ENCODE data around the gene PTPN13.

The PTPN13 gene

GRCh38 chr4:86818841-86819240 is 224.7 kb downstream of the PTPN13 start:
- DNase-seq (ENCODE audit: low spot score): no peak

GRCh38 chr4:86819561-86819960 is 225.4 kb downstream of the PTPN13 start:
- no peak for DNase-seq (ENCODE audit: low spot score)

- DNase-seq (ENCODE audit: low spot score): no peak
Observed at GRCh38 chr4:86821151-86821550, 227.0 kb downstream of the PTPN13 start.

- no peak for DNase-seq (ENCODE audit: low spot score)
Observed at GRCh38 chr4:86822136-86822535, 228.0 kb downstream of the PTPN13 start.

GRCh38 chr4:86825511-86825910 is 231.4 kb downstream of the PTPN13 start:
- DNase-seq (ENCODE audit: low spot score): no peak

GRCh38 chr4:86831262-86832130 is 237.4 kb downstream of the PTPN13 start:
- no peak for DNase-seq (ENCODE audit: low spot score)

- DNase-seq (ENCODE audit: low spot score): no peak
Observed at GRCh38 chr4:86833615-86834014, 239.5 kb downstream of the PTPN13 start.

GRCh38 chr4:86834901-86835300 is 240.8 kb downstream of the PTPN13 start:
- DNase-seq (ENCODE audit: low spot score): no peak

GRCh38 chr4:86835677-86836076 is 241.6 kb downstream of the PTPN13 start:
- no peak for DNase-seq (ENCODE audit: low spot score)

- no peak for DNase-seq (ENCODE audit: low spot score)
Observed at GRCh38 chr4:86837691-86838503, 243.8 kb downstream of the PTPN13 start.

GRCh38 chr4:86840858-86841257 is 246.7 kb downstream of the PTPN13 start:
- no peak for DNase-seq (ENCODE audit: low spot score)

GRCh38 chr4:86841309-86841708 is 247.2 kb downstream of the PTPN13 start:
- no peak for DNase-seq (ENCODE audit: low spot score)

- DNase-seq (ENCODE audit: low spot score): no peak
Observed at GRCh38 chr4:86845593-86845992, 251.5 kb downstream of the PTPN13 start.

- no peak for DNase-seq (ENCODE audit: low spot score)
Observed at GRCh38 chr4:86846921-86847320, 252.8 kb downstream of the PTPN13 start.

- no peak for DNase-seq (ENCODE audit: low spot score)
Observed at GRCh38 chr4:86847571-86847970, 253.5 kb downstream of the PTPN13 start.

GRCh38 chr4:86848136-86848535 is 254.0 kb downstream of the PTPN13 start:
- DNase-seq (ENCODE audit: low spot score): no peak

- DNase-seq (ENCODE audit: low spot score): no peak
Observed at GRCh38 chr4:86848732-86849619, 254.9 kb downstream of the PTPN13 start, which contains the start of gene SLC10A6. TSS of gene SLC10A6 (minus strand) at chr4:86849384. CDS start at chr4:86849115, 269 bp downstream.

- no peak for DNase-seq (ENCODE audit: low spot score)
Observed at GRCh38 chr4:86853209-86853608, 259.1 kb downstream of the PTPN13 start.

- no peak for DNase-seq (ENCODE audit: low spot score)
Observed at GRCh38 chr4:86855572-86855971, 261.5 kb downstream of the PTPN13 start.

GRCh38 chr4:86856896-86857295 is 262.8 kb downstream of the PTPN13 start:
- DNase-seq (ENCODE audit: low spot score): no peak

- DNase-seq (ENCODE audit: low spot score): no peak
Observed at GRCh38 chr4:86857341-86858052, 263.4 kb downstream of the PTPN13 start.

Measured in germinal center (tissue), 1 donor.